Neuron (in vitro differentiated cells): ENCODE measurements around the gene P2RY8.

ENCODE experiments used
- H2AFZ ChIP-seq: one replicate; pipeline ENCODE4 v1.6.1; 2013; ENCODE audit warnings: low read depth, mild to moderate bottlenecking, inconsistent platforms, low read length, moderate library complexity
- H3K27me3 ChIP-seq: one replicate; pipeline ENCODE4 v1.6.1; 2013; ENCODE audit warnings: low read length; ENCODE audit not compliant: insufficient read depth
- H3K36me3 ChIP-seq: one replicate; pipeline ENCODE4 v1.6.1; 2013; ENCODE audit warnings: low read length; ENCODE audit not compliant: insufficient read depth
- H3K4me1 ChIP-seq: one replicate; pipeline ENCODE4 v1.6.1; 2013; ENCODE audit warnings: low read length; ENCODE audit not compliant: insufficient read depth
- H3K4me3 ChIP-seq: 2 replicates; pipeline ENCODE4 v1.5.1; 2013; ENCODE audit warnings: mild to moderate bottlenecking, low read length, moderate library complexity
- H3K9me3 ChIP-seq: one replicate; pipeline ENCODE4 v1.6.1; 2013; ENCODE audit warnings: low read length

Gene P2RY8

DNA sequence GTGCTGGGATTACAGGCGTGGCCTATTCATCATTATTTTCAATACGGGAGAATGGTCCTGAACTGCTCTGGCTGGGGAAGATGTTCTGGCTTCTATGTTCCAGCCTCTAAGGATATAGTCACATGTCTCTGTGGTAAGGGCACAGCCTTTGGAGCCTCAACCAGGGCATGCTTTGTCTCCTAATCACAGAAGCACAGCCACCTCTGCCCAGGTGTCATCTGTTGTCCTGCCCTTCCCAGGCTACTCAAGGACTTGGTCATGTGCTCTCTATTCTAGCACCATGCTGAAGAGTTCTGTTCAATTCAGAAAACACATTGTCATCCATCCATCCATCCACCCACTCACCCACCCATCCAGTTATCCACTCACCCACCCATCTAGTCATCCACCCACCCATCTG lies 113.8 kb downstream of the P2RY8 start:
- H3K36me3 ChIP-seq: peaks cover 56% of the 10 kb centered on the region
- peaks cover 28% of the 10 kb centered on the region for H3K9me3 ChIP-seq
- H3K4me3 ChIP-seq: no peak overlapping the region
- H3K4me1 ChIP-seq: no peaks in the 10 kb centered on the region
- no peak overlapping the region for H2AFZ ChIP-seq
- H3K27me3 ChIP-seq: no peaks in the 10 kb centered on the region

DNA sequence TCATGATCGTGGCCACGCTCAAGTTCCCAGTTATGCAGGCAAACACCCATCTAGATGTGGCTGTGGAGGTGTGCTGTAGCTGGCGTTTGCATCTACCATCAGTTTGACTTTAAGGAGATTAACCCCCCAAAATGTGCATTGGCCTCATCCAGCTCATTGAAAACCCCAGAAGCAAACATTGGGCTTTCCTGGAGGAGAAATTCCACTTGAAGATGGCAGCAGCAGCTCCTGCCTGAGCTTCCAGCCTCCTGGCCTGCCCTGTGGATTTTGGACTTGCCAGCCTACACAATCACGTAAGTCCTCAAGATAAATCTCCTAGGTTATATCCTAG lies 114.9 kb downstream of the P2RY8 start:
- H3K36me3 ChIP-seq: peaks cover 58% of the 10 kb centered on the region
- no peak overlapping the region for H3K4me3 ChIP-seq
- H2AFZ ChIP-seq: no peak overlapping the region
- H3K27me3 ChIP-seq: no peaks in the 10 kb centered on the region
- peaks cover 30% of the 10 kb centered on the region for H3K9me3 ChIP-seq
- H3K4me1 ChIP-seq: no peaks in the 10 kb centered on the region

DNA sequence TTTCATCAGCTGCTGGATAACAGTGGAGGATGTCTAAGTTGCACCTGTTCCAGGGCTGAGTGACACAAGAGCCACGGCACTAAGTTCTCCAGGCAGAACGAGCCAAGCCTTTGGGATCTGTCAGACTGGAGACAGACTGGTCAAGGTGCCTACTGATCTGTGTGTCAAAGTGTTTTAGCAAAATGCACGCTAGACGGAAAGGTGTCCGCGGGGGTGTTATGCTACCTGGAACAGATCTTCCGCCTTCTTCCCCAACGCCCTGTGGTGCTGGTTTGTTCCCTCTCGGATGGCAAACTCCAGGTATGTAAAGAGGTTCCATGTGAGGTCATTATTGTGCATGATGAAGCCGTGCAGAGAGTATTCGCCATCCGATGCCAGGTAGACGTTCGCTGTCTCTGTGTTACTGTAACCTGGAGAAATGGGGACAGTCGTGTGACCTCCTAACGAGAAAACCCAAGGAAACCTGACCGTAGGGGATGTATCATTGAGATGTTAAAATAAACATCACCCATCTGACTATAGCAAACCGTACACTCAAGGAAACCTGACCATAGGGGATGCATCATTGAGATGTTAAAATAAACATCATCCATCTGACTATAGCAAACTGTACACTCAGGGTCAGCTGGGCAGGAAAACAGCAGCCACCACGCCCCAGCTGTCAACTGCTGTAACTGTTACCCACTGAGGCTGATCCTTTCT lies 115.4 kb downstream of the P2RY8 start:
- Histone ChIP-seq H3K4me3 (no peak overlapping the region), H3K36me3 (peaks cover 60% of the 10 kb centered on the region), H3K4me1 (no peaks in the 10 kb centered on the region), H2AFZ (no peak overlapping the region), H3K9me3 (peaks cover 30% of the 10 kb centered on the region), H3K27me3 (no peaks in the 10 kb centered on the region)

DNA sequence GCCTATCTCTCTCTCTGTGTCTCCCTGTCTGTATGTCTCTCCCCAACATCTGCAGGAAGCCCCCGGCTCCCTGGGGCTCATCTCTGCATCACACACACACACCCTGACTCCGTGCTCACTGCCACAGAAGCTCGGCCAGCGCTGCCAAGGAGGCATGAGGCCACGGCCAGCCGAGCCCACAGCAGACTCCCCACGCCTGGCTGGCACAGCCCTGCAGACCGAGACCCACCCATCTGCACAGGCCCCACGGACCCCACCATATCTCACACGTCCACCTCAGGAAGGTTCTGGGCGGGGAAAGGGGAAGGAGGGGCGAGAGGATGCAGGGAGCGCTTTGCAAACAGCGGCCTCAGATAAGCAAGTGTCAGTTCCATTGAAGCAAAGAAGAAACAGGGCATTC lies 116.6 kb downstream of the P2RY8 start:
- peaks cover 30% of the 10 kb centered on the region for H3K9me3 ChIP-seq
- H3K36me3 ChIP-seq: peaks cover 63% of the 10 kb centered on the region
- no peaks in the 10 kb centered on the region for H3K27me3 ChIP-seq
- H3K4me3 ChIP-seq: no peak overlapping the region
- no peak overlapping the region for H2AFZ ChIP-seq
- H3K4me1 ChIP-seq: no peaks in the 10 kb centered on the region

DNA sequence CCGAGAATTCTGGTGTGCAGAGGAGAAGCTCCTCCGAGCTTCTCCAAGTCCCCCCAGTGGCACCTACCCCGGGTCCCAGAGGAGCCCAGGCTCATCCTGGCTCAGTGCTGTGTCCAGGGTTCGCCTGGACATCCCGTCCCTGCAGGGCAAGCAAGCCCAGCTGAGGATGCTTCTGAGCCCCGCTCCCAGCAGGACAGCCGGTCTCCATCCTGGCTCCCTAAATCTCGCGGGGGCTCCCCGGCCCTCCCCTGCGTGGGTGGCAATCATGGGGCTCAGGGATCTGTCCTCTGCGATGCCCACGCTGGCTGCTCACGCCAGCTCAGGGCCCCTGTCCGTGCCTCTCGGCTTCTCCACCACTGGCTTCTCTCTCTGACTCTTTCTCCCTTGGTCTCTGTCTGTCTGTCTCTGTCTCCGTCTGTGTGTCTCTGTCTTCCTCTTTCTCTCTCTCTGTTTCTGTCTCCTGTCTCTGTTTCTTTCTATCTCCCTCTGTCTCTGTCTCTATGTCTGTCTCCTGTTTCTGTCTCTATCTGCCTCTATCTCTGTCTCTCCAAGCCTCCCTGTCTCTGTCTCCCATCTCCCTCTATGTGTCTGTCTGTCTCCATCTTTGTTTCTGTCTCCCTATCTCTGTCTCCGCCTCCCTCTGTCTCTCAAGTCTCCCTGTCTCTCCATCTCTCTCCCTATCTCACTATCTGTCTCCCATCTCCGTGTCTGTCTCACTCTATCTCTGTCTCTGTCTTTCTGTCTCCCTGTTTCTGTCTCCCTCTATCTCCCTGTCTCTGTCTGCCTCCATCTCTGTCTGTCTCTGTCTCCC lies 117.2 kb downstream of the P2RY8 start:
- H3K4me3 ChIP-seq: no peak overlapping the region
- no peaks in the 10 kb centered on the region for H3K27me3 ChIP-seq
- no peaks in the 10 kb centered on the region for H3K4me1 ChIP-seq
- peaks cover 60% of the 10 kb centered on the region for H3K36me3 ChIP-seq
- peaks cover 30% of the 10 kb centered on the region for H3K9me3 ChIP-seq
- no peak overlapping the region for H2AFZ ChIP-seq

- Histone ChIP-seq H3K9me3 (peaks cover 27% of the 10 kb centered on the region), H3K36me3 (peaks cover 60% of the 10 kb centered on the region), H3K4me1 (no peaks in the 10 kb centered on the region), H3K4me3 (no peak overlapping the region), H3K27me3 (no peaks in the 10 kb centered on the region), H2AFZ (no peak overlapping the region)
These were observed 118.0 kb downstream of the P2RY8 start for GRCh38 chrX:1418901-1419544.

DNA sequence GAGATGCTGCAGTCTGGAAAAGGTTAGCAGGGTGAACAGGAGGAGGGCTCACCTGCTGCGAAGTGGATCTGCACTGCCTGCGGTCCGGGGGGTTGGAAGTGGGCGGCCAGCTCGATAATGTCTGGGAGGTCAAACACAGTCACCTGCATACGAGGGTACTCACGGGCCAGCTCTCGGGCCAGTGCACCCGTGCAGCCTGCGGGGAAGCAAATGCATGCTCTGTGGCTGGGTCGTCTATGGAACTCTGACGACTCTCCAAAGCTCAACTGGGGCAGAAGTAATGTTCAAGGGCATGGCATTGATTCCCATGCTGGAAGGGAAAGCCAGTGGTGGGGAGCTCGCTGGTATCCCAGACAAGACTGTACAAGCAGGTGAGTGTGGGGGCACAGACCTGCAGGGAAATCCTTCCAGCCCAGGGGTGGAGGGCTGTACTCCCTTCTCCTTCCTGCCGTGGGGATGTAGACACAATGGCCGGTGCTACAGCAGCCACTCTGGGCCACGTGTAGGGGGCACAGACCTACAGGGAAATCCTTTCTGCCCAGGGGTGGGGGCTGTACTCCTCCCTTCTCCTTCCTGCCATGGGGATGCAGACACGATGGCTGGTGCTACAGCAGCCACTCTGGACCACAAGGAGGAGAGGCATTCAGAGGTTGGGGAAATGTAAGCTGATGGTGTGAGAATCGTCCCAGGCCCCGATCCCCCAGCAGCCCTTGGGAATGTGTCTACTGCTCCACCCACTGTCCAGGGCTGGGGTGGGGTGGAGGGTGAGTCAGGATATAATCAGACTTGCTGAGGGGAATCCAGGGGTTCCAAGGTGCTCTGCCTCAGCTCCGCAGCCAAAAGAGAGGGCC lies 118.8 kb downstream of the P2RY8 start:
- H3K4me1 ChIP-seq: no peaks in the 10 kb centered on the region
- no peak overlapping the region for H2AFZ ChIP-seq
- H3K36me3 ChIP-seq: peaks cover 64% of the 10 kb centered on the region
- H3K4me3 ChIP-seq: no peak overlapping the region
- H3K27me3 ChIP-seq: no peaks in the 10 kb centered on the region
- H3K9me3 ChIP-seq: peaks cover 19% of the 10 kb centered on the region

DNA sequence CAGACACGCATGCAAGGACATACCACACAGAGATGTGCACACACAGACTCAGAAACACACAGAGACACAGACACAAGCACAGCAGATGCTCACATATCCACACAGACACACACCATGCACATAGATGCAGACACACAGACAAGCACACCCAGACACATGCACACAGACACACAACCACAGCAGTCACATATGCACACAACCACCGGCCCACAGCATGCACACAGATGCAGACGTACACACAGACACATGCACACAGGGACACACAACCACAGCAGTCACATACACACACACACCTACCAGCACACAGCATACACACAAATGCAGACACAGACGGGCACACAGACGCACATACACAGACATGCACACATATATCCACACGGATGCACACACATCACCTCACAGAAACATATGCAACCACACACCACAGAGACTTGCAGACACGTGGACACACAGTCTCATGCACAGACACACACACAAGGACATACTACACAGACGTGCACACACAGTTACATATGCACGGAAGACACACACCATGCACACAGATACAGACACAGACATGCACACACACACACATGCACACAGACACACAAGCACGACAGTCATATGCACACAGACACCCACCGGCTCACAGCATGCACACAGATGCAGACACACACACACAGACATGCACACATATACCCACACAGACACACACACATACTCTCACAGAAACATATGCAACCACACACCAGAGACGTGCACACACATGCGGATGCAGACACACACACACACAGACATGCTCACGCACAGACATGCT lies 119.8 kb downstream of the P2RY8 start:
- H3K4me3 ChIP-seq: no peak overlapping the region
- no peak overlapping the region for H2AFZ ChIP-seq
- no peaks in the 10 kb centered on the region for H3K27me3 ChIP-seq
- peaks cover 64% of the 10 kb centered on the region for H3K36me3 ChIP-seq
- H3K4me1 ChIP-seq: no peaks in the 10 kb centered on the region
- H3K9me3 ChIP-seq: peaks cover 13% of the 10 kb centered on the region

DNA sequence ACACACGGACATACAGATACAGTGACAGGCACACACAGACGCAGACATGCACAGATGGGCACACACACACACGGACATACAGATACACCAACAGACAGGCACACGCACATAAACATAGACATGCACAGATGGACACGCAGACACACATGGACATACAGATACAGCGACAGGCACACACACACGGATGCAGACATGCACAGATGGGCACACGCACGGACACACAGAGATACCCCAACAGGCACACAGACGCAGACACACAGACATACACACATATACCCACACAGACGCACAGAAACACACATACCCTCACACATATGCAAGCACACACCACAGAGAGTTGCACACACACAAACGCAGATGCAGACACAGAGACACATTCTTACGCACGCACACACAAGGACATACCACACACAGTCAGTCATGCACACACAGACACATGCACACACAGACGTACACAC lies 120.6 kb downstream of the P2RY8 start:
- Histone ChIP-seq H3K36me3 (peaks cover 62% of the 10 kb centered on the region), H2AFZ (no peak overlapping the region), H3K4me1 (no peaks in the 10 kb centered on the region), H3K9me3 (peaks cover 6% of the 10 kb centered on the region), H3K27me3 (no peaks in the 10 kb centered on the region), H3K4me3 (no peak overlapping the region)
